Right atrium auricular region (tissue), 2 donors: ENCODE measurements around the gene MCFD2. TPM values are rescaled to one million over a fixed set of nuclear protein-coding genes. Genes with fewer than 3 reads are reported as not detected.

Experiments used
- DNase-seq: peaks from one replicate; pipeline ENCODE4 v3.0.0-alpha.2; 2019; ENCODE audit warnings: low spot score
- H3K27ac ChIP-seq, 2 donors: fragments of 200-600 bp; sonication (generic); 1 replicate in 1 of 2; 2 replicates in 1 of 2; pipeline ENCODE4 v1.5.1; 2016 to 2019
- H3K27me3 ChIP-seq, 2 donors: fragments of 200-600 bp; sonication (generic); one replicate each; pipeline versions ENCODE4 v1.5.1 to v1.6.0; 2017 to 2019
- H3K36me3 ChIP-seq: fragments of 200-600 bp; sonication (generic); one replicate; pipeline ENCODE4 v1.5.1; 2016
- H3K4me1 ChIP-seq, 2 donors: fragments of 200-600 bp; sonication (generic); one replicate each; pipeline versions ENCODE4 v1.5.1 to v1.6.0; 2017 to 2019
- H3K4me3 ChIP-seq, 2 donors: fragments of 200-600 bp; sonication (generic); 1 replicate in 1 of 2; 2 replicates in 1 of 2; pipeline ENCODE4 v1.5.1; 2017 to 2019; ENCODE audit warnings: mild to moderate bottlenecking in 1 of 2, moderate library complexity in 1 of 2
- H3K9me3 ChIP-seq, 2 donors: fragments of 200-600 bp; sonication (generic); one replicate each; pipeline ENCODE4 v1.5.1; 2019
- CTCF ChIP-seq, 2 donors: fragments of 200-600 bp; sonication (generic); IDR thresholded peaks; one replicate each; pipeline ENCODE4 v1.5.1; 2019; ENCODE audit warnings: antibody characterized with exemption in 2 of 2
- total RNA-seq, 2 donors: library from RNA; depleted of rRNA; stranded (reverse); fragments of >200 nt; gene quantifications; one replicate each; pipeline ENCODE4 v1.1.0, GENCODE V29; 2016

The MCFD2 gene
- total RNA-seq, 2 donors from 2014 or later = 48.7 to 77.5 TPM

GRCh38 chr2:46898024-46898423 is 17.6 kb downstream of the MCFD2 start:
- Histone ChIP-seq H3K4me1 (no peaks in the 10 kb centered on the region), H3K36me3 (no peaks in the 10 kb centered on the region), H3K9me3 (no peaks in the 10 kb centered on the region), H3K27ac (no peak overlapping the region), H3K4me3 (no peak overlapping the region), H3K27me3 (no peaks in the 10 kb centered on the region)
- TF ChIP-seq CTCF (IDR thresholded peaks at IDR 0.05) = no peak
- no peak for DNase-seq

- no peak overlapping the region for H3K27ac ChIP-seq
- H3K4me1 ChIP-seq = peaks cover 0 to 9% of the 10 kb centered on the region in 2 donors
- H3K36me3 ChIP-seq = no peaks in the 10 kb centered on the region
- no peak overlapping the region for H3K4me3 ChIP-seq
- DNase-seq = no peak
- no peaks in the 10 kb centered on the region for H3K27me3 ChIP-seq
- TF ChIP-seq CTCF (IDR thresholded peaks at IDR 0.05) = no peak
- H3K9me3 ChIP-seq = no peaks in the 10 kb centered on the region
Observed at GRCh38 chr2:46893269-46893939, 22.2 kb downstream of the MCFD2 start.

DNA sequence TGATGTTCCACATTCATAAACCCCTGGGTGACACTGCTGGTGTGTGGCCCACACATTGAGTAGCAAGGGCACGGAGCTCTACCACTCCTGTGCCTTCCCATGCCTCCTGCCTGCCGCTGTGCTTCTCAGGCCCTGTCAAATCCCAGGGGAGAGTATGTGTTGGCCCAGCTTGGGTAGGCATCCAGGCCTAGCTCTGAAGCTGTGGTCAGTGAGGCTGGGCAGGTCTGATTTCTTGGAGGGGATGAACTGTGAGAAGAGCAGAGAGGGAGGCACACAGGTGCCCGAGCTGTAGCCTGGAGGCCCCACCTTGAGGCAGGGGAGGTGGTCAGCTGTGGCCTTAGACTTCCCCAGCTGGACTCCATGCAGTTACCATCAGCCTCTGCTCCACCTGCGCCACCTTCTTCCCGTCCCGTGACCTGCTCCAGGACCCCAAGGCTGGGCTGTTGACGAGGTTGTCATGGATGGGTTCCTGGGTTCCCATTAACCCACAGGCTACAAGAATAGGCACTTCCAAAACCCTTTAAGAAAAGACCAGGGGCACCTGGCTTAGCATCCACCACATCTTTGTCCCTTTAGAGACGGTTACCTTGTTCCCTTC is 23.6 kb downstream of the MCFD2 start:
- H3K4me3 ChIP-seq = no peak overlapping the region
- no peaks in the 10 kb centered on the region for H3K9me3 ChIP-seq
- H3K4me1 ChIP-seq = peaks cover 0 to 9% of the 10 kb centered on the region in 2 donors
- no peaks in the 10 kb centered on the region for H3K27me3 ChIP-seq
- DNase-seq = no peak
- H3K27ac ChIP-seq = no peak overlapping the region
- no peaks in the 10 kb centered on the region for H3K36me3 ChIP-seq
- TF ChIP-seq CTCF (IDR thresholded peaks at IDR 0.05) = no peak

GRCh38 chr2:46888421-46888952 is 27.1 kb downstream of the MCFD2 start:
- Histone ChIP-seq H3K4me3 (peak overlapping the region in 1 of 2 donors; percentile 27), H3K9me3 (no peaks in the 10 kb centered on the region), H3K36me3 (no peaks in the 10 kb centered on the region), H3K27me3 (no peaks in the 10 kb centered on the region), H3K27ac (peak overlapping the region in 1 of 2 donors; percentile 33), H3K4me1 (peaks cover 0 to 9% of the 10 kb centered on the region in 2 donors)
- no peak for DNase-seq
- no peak for TF ChIP-seq CTCF (IDR thresholded peaks at IDR 0.05)

- no peak for DNase-seq
- Histone ChIP-seq H3K27ac (no peak overlapping the region), H3K4me1 (peaks cover 0 to 15% of the 10 kb centered on the region in 2 donors), H3K27me3 (no peaks in the 10 kb centered on the region), H3K36me3 (no peaks in the 10 kb centered on the region), H3K9me3 (no peaks in the 10 kb centered on the region), H3K4me3 (no peak overlapping the region)
- TF ChIP-seq CTCF (IDR thresholded peaks at IDR 0.05) = no peak
Observed at GRCh38 chr2:46887028-46887885, 28.3 kb downstream of the MCFD2 start.
